ENCODE measurements around the gene XPO1.

The XPO1 gene

GRCh38 chr2:61554604-61555003 lies 16.4 kb upstream of the XPO1 start:
- no peak for TF ChIP-seq YY1 (IDR thresholded peaks at IDR 0.05; ENCODE audit: low read depth)
- no peak for TF ChIP-seq ZBTB7A (IDR thresholded peaks at IDR 0.05; ENCODE audit: low read depth)
- no peak for TF ChIP-seq NFIC (IDR thresholded peaks at IDR 0.05)
- TF ChIP-seq MAX (IDR thresholded peaks at IDR 0.05): no peak
- TF ChIP-seq EGR1 (IDR thresholded peaks at IDR 0.05): no peak

DNA sequence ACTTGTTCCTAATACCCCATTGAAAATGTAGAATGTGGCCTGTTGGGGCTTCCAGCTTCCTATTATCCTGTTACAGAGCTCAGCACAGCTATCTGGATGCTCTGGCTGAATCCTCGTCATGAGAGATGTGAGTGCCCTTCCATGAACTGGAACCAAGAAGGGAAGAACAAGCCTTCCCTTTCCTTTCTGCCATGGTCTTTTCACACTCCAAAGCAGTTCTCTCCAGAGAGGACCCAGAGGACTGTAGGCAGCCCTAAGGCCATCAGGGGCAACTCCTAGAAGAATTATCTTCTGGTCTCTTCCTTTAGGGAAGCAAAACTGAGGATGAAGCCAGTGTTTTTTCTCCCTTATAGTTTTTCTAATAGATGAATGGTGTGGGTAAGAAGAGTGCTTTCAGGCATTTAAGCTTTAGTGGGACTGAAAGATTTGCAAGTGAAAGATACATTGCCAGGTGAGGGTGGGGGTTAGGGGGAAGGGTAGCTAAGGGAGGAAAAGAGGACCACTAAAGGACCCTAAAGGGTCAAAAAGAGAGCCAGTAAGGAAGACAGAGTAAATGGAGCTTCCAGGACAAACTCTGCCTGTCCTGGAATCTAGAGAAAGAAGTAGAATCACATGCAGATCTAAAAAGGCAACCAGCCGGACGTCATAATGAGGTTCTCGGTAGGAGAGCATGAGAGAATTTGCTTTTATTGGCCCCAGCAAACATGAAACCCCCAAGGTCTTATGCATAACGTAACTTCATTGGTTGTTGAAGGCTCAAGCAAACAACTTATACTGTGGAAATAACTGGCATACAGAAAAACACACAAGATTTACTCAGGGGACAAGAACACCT lies 12.4 kb upstream of the XPO1 start:
- no peak for TF ChIP-seq ZBTB7A (IDR thresholded peaks at IDR 0.05; ENCODE audit: low read depth)
- TF ChIP-seq MAX (IDR thresholded peaks at IDR 0.05): no peak
- no peak for TF ChIP-seq RAD21 (IDR thresholded peaks at IDR 0.05; ENCODE audit: low read depth)
- no peak for TF ChIP-seq REST (IDR thresholded peaks at IDR 0.05; ENCODE audit: low read depth)
- TF ChIP-seq TAF1 (IDR thresholded peaks at IDR 0.05; ENCODE audit: low read depth): no peak
- TF ChIP-seq NFIC (IDR thresholded peaks at IDR 0.05): no peak
- TF ChIP-seq CEBPB (IDR thresholded peaks at IDR 0.05): no peak
- no peak for TF ChIP-seq YY1 (IDR thresholded peaks at IDR 0.05; ENCODE audit: low read depth)
- no peak for TF ChIP-seq EGR1 (IDR thresholded peaks at IDR 0.05)
- no peak for TF ChIP-seq USF1 (IDR thresholded peaks at IDR 0.05)
- TF ChIP-seq EP300 (IDR thresholded peaks at IDR 0.05; ENCODE audit: borderline replicate concordance): no peak
- no peak for TF ChIP-seq FOXM1 (IDR thresholded peaks at IDR 0.05; ENCODE audit: borderline replicate concordance, low read depth)
- TF ChIP-seq TEAD4 (IDR thresholded peaks at IDR 0.05): no peak
- TF ChIP-seq CREB1 (IDR thresholded peaks at IDR 0.05; ENCODE audit: low read depth): no peak

DNA sequence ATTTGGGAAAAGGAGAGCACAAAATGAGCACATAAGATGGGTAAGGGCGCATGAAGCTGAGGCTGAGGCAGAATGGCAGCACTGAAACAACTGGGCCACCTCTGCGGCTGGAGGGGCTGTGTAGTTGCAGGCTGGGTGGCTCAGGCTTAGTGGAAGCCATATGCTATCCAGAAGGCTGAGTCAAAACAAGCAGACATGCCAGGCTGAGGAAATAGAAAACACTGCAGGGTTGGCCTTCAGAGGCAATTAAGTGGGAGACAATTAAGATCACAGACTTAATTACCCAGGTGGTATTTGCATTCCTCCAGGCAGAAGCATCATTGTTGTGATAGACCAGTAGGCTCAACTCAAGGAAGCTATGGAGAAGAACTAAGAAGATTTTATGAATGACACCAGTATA lies 11.4 kb upstream of the XPO1 start:
- TF ChIP-seq FOXM1 (IDR thresholded peaks at IDR 0.05; ENCODE audit: borderline replicate concordance, low read depth): no peak
- no peak for TF ChIP-seq YY1 (IDR thresholded peaks at IDR 0.05; ENCODE audit: low read depth)
- no peak for TF ChIP-seq USF1 (IDR thresholded peaks at IDR 0.05)
- no peak for TF ChIP-seq TCF12 (IDR thresholded peaks at IDR 0.05; ENCODE audit: low read depth)
- no peak for TF ChIP-seq REST (IDR thresholded peaks at IDR 0.05; ENCODE audit: low read depth)
- no peak for TF ChIP-seq RAD21 (IDR thresholded peaks at IDR 0.05; ENCODE audit: low read depth)
- TF ChIP-seq NFIC (IDR thresholded peaks at IDR 0.05): no peak
- no peak for TF ChIP-seq EGR1 (IDR thresholded peaks at IDR 0.05)
- TF ChIP-seq EP300 (IDR thresholded peaks at IDR 0.05; ENCODE audit: borderline replicate concordance): no peak
- TF ChIP-seq TEAD4 (IDR thresholded peaks at IDR 0.05): no peak
- TF ChIP-seq ZBTB7A (IDR thresholded peaks at IDR 0.05; ENCODE audit: low read depth): no peak
- TF ChIP-seq TAF1 (IDR thresholded peaks at IDR 0.05; ENCODE audit: low read depth): no peak

DNA sequence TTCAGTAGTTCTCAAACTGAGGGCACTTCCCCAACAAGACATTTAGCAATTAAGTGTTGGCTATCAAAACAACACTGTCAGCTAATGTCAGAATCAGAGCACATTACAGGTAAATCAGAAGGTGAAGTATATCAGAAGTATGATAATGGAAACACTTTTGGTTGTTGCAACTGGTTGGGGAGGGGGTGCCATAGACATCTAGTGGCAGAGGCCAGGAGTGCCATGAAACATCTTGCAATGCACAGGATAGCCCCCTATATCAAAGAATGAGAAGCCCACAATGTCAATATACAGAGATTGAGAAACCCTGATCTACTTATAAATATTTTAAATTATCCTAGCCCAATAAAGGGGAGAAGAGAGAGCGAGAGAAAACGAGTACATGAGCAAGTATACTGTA lies 4.9 kb upstream of the XPO1 start:
- TF ChIP-seq REST (IDR thresholded peaks at IDR 0.05; ENCODE audit: low read depth) (no peak), MAX (IDR thresholded peaks at IDR 0.05) (no peak), TEAD4 (IDR thresholded peaks at IDR 0.05) (no peak), RAD21 (IDR thresholded peaks at IDR 0.05; ENCODE audit: low read depth) (no peak), CEBPB (IDR thresholded peaks at IDR 0.05) (no peak), USF1 (IDR thresholded peaks at IDR 0.05) (no peak), CREB1 (IDR thresholded peaks at IDR 0.05; ENCODE audit: low read depth) (no peak), EGR1 (IDR thresholded peaks at IDR 0.05) (no peak), NFIC (IDR thresholded peaks at IDR 0.05) (no peak), FOXM1 (IDR thresholded peaks at IDR 0.05; ENCODE audit: borderline replicate concordance, low read depth) (no peak), YY1 (IDR thresholded peaks at IDR 0.05; ENCODE audit: low read depth) (no peak), TCF12 (IDR thresholded peaks at IDR 0.05; ENCODE audit: low read depth) (no peak), TAF1 (IDR thresholded peaks at IDR 0.05; ENCODE audit: low read depth) (no peak)

All from Ishikawa (cell line).